DOHH2 (cell line): ENCODE measurements around the gene FSTL4.

ENCODE experiments used
- H3F3A ChIP-seq: fragments of 200-600 bp; sonication (generic), shearing (Covaris generic); 2 replicates; pipeline ENCODE4 v1.6.0; 2016; ENCODE audit warnings: antibody characterized with exemption, mild to moderate bottlenecking; ENCODE audit not compliant: control insufficient read depth, insufficient read depth
- H3K27ac ChIP-seq: fragments of 200-600 bp; sonication (generic); 2 replicates; pipeline ENCODE4 v1.5.1; 2014; ENCODE audit warnings: low read depth, mild to moderate bottlenecking, low read length, moderate library complexity
- H3K27me3 ChIP-seq: fragments of 200-600 bp; sonication (generic); 2 replicates; pipeline ENCODE4 v1.6.1; 2014; ENCODE audit warnings: mild to moderate bottlenecking, low read length, mixed read lengths; ENCODE audit not compliant: control insufficient read depth
- H3K36me3 ChIP-seq: fragments of 200-600 bp; sonication (generic); 2 replicates; pipeline ENCODE4 v1.6.1; 2014; ENCODE audit warnings: mild to moderate bottlenecking, low read length, moderate library complexity, mixed read lengths; ENCODE audit not compliant: control insufficient read depth
- H3K4me1 ChIP-seq: fragments of 200-600 bp; sonication (generic); 2 replicates; pipeline ENCODE4 v1.6.1; 2014; ENCODE audit warnings: mild to moderate bottlenecking, low read length, mixed read lengths; ENCODE audit not compliant: control insufficient read depth
- H3K4me2 ChIP-seq: fragments of 200-600 bp; sonication (generic); 2 replicates; pipeline ENCODE4 v1.6.0; 2014; ENCODE audit warnings: mild to moderate bottlenecking, low read length, moderate library complexity
- H3K4me3 ChIP-seq: fragments of 200-600 bp; sonication (generic); 2 replicates; pipeline ENCODE4 v1.5.1; 2014; ENCODE audit warnings: mild to moderate bottlenecking, low read length, mixed read lengths
- H3K79me2 ChIP-seq: fragments of 200-600 bp; sonication (generic); 2 replicates; pipeline ENCODE4 v1.6.1; 2014; ENCODE audit warnings: mild to moderate bottlenecking, low read length, mixed read lengths; ENCODE audit not compliant: control insufficient read depth
- H3K9me2 ChIP-seq: fragments of 200-600 bp; sonication (generic); replicated peaks from 2 replicates; pipeline ENCODE4 v1.6.1; 2014; ENCODE audit warnings: mild to moderate bottlenecking, low read length, mixed read lengths; ENCODE audit not compliant: control insufficient read depth
- H3K9me3 ChIP-seq: fragments of 200-600 bp; sonication (generic); 2 replicates; pipeline ENCODE4 v1.6.1; 2014; ENCODE audit warnings: antibody characterized with exemption, low read length, mixed read lengths; ENCODE audit not compliant: control insufficient read depth, insufficient read depth
- H4K20me1 ChIP-seq: fragments of 200-600 bp; sonication (generic); 2 replicates; pipeline ENCODE4 v1.6.0; 2014; ENCODE audit warnings: low read depth, mild to moderate bottlenecking, antibody characterized with exemption, low read length, moderate library complexity; ENCODE audit not compliant: control insufficient read depth, insufficient read depth
- EZH2phosphoT487 ChIP-seq: fragments of 200-600 bp; sonication (generic); IDR thresholded peaks from 2 replicates; pipeline ENCODE4 v1.6.1; 2017; ENCODE audit warnings: borderline replicate concordance, mild to moderate bottlenecking, antibody characterized with exemption, low read length, moderate library complexity, mixed read lengths
- TF ChIP-seq, protein P1 (sequence below): fragments of 200-600 bp; sonication (generic); IDR thresholded peaks from one replicate; pipeline ENCODE4 v1.5.1; 2014; ENCODE audit warnings: antibody characterized with exemption, mild to moderate bottlenecking, low read depth, low read length; ENCODE audit not compliant: poor library complexity, severe bottlenecking

FSTL4 gene

GRCh38 chr5:133429046-133429445, 183.3 kb downstream of the FSTL4 start:
- no peaks in the 10 kb centered on the region for H3F3A ChIP-seq
- no peak overlapping the region for H3K27ac ChIP-seq
- H4K20me1 ChIP-seq: no peaks in the 10 kb centered on the region
- peaks cover 28% of the 10 kb centered on the region for H3K27me3 ChIP-seq
- no peak for TF ChIP-seq EZH2phosphoT487
- TF ChIP-seq, protein P1, sequence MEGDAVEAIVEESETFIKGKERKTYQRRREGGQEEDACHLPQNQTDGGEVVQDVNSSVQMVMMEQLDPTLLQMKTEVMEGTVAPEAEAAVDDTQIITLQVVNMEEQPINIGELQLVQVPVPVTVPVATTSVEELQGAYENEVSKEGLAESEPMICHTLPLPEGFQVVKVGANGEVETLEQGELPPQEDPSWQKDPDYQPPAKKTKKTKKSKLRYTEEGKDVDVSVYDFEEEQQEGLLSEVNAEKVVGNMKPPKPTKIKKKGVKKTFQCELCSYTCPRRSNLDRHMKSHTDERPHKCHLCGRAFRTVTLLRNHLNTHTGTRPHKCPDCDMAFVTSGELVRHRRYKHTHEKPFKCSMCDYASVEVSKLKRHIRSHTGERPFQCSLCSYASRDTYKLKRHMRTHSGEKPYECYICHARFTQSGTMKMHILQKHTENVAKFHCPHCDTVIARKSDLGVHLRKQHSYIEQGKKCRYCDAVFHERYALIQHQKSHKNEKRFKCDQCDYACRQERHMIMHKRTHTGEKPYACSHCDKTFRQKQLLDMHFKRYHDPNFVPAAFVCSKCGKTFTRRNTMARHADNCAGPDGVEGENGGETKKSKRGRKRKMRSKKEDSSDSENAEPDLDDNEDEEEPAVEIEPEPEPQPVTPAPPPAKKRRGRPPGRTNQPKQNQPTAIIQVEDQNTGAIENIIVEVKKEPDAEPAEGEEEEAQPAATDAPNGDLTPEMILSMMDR: no peak
- H3K9me2 ChIP-seq: no peaks in the 10 kb centered on the region
- no peak overlapping the region for H3K4me2 ChIP-seq
- H3K36me3 ChIP-seq: no peaks in the 10 kb centered on the region
- H3K4me3 ChIP-seq: no peak overlapping the region
- no peaks in the 10 kb centered on the region for H3K9me3 ChIP-seq
- no peaks in the 10 kb centered on the region for H3K79me2 ChIP-seq
- H3K4me1 ChIP-seq: peaks cover 10% of the 10 kb centered on the region

GRCh38 chr5:133428072-133428660, 184.2 kb downstream of the FSTL4 start:
- Histone ChIP-seq H3K36me3 (no peaks in the 10 kb centered on the region), H3K27ac (no peak overlapping the region), H3K9me3 (no peaks in the 10 kb centered on the region), H4K20me1 (no peaks in the 10 kb centered on the region), H3K9me2 (no peaks in the 10 kb centered on the region), H3K79me2 (no peaks in the 10 kb centered on the region), H3K4me1 (peaks cover 17% of the 10 kb centered on the region), H3K4me2 (no peak overlapping the region), H3K27me3 (peaks cover 20% of the 10 kb centered on the region), H3F3A (no peaks in the 10 kb centered on the region), H3K4me3 (no peak overlapping the region)
- TF ChIP-seq, protein P1: no peak
- no peak for TF ChIP-seq EZH2phosphoT487

- no peak overlapping the region for H3K4me2 ChIP-seq
- no peaks in the 10 kb centered on the region for H3K79me2 ChIP-seq
- no peak overlapping the region for H3K4me3 ChIP-seq
- no peak overlapping the region for H3K27ac ChIP-seq
- H3K9me3 ChIP-seq: no peaks in the 10 kb centered on the region
- TF ChIP-seq, protein P1: no peak
- no peak for TF ChIP-seq EZH2phosphoT487
- no peaks in the 10 kb centered on the region for H4K20me1 ChIP-seq
- H3F3A ChIP-seq: no peaks in the 10 kb centered on the region
- H3K4me1 ChIP-seq: peaks cover 17% of the 10 kb centered on the region
- no peaks in the 10 kb centered on the region for H3K36me3 ChIP-seq
- H3K9me2 ChIP-seq: no peaks in the 10 kb centered on the region
- H3K27me3 ChIP-seq: peaks cover 19% of the 10 kb centered on the region
These were observed 185.1 kb downstream of the FSTL4 start for GRCh38 chr5:133427121-133427777.
